COR-L47 (cell line): ENCODE results near the gene PTPN14.

Experiments
- DNase-seq: peaks from one replicate; lab custom pipeline; 2025; lab: John Stamatoyannopoulos, UW

The PTPN14 gene

DNA sequence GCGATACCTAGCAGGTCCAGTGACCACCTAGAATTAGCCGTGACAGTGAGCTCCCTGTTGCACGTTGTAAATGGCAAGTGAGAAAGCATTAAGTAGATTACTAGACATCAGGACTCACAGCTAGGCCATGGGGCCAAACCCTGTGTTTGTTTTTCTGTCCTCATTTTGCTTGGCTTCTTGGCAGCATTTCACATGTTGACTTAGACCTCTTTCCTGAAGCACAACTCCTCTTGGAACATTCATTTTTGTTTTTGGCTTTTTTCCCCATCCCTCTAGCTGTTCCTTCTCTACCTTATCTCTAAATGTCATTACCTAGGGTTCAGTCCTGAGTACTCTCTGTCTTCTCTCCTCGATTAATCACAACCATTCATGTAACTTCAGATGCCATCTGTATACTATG, 16.9 kb upstream of the PTPN14 start:
- DNase-seq: no peak

DNA sequence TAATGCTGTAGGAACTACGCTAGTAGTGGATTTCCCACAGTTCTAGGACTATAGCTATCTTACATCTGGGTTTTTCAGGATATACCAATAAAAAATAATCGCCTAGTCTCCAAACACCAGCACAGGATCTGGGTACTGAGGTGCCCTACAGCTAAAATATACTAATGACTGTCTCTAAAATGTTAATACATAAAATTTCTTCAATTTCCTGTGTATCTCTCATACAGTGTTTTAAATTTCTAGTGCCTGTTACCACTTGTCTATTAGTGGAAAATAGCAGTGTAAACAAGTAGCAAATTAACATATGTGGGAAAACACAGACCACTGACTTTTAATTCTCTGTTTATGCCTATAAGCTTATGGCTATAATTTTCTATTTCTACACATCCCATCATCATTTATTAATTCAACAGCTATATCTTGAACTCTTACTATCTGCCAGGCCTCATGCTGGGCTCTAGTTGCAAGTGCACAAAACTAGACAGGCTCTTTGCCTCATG, 16.1 kb upstream of the PTPN14 start:
- no peak for DNase-seq

GRCh38 chr1:214566158-214567104, 15.0 kb upstream of the PTPN14 start:
- DNase-seq: no peak

- no peak for DNase-seq
Measured at GRCh38 chr1:214565310-214565709, 13.9 kb upstream of the PTPN14 start.

- DNase-seq: no peak
Measured at GRCh38 chr1:214563881-214564280, 12.5 kb upstream of the PTPN14 start.

GRCh38 chr1:214557952-214558735, 6.7 kb upstream of the PTPN14 start:
- DNase-seq: no peak

DNA sequence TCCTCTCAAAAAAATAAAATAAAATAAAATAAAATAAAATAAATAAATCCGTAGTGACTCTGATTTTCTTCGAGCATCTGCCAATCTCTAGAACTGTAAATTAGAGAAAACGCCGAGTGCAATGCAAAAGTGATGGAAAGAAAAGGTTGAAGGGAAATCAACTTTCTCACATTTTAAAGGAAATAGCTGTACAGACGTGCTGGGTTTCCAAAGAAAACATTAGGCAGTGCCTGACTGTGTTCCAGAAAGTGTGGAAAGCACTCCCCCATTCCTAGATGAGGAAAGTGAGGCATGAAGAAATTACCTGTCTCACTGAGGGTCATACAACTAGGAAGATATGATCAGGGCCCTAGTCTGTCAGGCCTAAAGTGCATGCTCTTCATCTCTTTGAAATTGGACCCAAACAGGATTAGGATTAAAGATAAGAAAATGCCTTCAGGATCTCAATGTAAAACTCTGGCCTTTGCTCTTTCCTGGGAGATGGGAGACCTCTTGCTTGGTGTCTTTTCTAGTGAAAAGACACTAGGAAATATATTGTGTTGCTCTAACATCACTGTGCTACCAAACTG, 1.8 kb upstream of the PTPN14 start:
- DNase-seq: no peak

- no peak for DNase-seq
Measured at GRCh38 chr1:214552174-214552608, 789 bp upstream of the PTPN14 start.

DNA sequence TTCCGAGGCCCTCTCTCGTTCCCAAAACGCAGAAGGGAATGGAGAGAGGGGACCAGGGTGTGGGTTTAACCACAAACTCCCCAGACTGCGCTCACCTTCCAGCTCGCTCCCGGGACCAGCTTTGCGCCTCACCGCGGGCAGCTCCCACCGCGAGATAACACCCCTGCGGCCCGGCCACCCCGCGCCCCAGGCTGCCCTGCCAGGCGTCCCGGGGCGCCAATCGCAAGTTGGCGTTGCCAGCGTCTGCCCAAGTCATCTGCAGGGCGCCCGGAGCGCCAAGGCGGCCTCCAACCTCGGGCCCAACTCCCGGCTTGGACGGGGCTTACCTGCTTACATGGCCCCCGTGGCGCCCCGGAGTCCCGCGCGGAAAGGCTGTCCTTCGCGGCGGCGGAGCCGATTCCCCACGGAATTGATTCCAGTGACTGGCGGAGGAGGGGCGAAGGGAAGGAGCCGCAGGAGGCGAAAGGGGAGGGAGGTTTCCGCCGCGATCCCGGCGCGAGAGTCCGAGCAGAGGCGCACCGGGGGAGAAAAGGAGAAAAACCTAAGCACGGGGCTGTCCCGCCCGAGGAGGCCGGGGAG, 456 bp downstream of the PTPN14 start:
- no peak for DNase-seq

GRCh38 chr1:214550013-214550856, 1.2 kb downstream of the PTPN14 start:
- no peak for DNase-seq

DNA sequence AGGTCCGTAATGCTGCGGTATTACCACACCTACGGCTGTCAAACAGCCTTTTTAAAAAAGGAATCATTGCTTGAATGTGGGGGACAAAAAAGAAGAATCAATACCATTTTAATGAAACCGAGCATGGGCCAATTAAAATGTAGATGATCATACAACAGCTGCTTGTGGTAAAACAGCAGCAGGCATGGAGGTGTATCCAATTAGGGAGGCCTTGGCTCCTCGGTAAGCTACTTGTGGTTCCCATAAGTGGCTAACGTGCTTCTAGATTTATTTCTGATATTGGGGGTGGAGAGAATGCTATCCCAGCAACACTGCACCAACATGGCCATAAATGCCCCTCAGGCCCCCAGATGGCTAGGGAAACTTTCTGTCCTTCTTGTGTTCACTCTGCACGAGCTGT, 1.8 kb downstream of the PTPN14 start:
- no peak for DNase-seq

- no peak for DNase-seq
Measured at GRCh38 chr1:214548988-214549387, 2.4 kb downstream of the PTPN14 start.

DNA sequence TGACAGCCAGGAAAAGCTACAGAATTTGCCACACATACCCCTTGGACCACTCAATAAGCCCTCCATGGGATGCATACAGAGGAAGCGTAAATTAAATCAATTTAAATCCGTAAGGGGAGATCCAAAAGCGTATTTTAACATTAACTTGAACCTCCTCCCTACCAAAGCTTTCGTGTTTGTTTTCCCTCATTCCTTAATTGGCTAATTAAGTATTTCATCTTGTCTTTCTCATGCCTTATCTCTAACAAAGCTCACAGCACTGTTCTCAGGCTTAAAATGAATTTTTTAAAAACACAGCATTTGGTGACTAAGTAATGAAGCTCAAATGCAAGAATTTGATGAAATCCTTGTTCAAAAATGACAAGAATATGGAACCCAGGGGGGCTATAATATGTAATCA, 3.1 kb downstream of the PTPN14 start:
- no peak for DNase-seq

DNA sequence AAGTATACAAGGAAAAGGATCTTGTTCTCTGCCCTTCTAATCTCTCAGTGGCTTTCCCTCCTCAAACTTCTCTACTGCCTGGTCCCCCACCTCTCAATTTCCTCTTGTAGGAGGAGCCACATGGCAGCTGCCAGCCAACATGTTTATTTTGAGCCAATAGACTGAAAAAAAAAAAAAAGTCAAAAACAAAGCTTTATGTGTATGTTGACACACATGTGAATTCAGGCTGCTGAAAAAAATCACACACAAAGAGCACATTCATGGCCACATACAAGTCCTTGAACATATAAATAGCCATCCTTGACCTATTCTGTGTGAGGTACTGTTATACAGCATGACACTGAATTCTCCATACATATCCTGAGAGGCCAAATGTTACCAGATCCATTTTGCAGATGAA, 3.7 kb downstream of the PTPN14 start:
- DNase-seq: no peak

GRCh38 chr1:214546886-214547641, 4.3 kb downstream of the PTPN14 start:
- no peak for DNase-seq

- DNase-seq: no peak
Measured at GRCh38 chr1:214546084-214546483, 5.3 kb downstream of the PTPN14 start.

DNA sequence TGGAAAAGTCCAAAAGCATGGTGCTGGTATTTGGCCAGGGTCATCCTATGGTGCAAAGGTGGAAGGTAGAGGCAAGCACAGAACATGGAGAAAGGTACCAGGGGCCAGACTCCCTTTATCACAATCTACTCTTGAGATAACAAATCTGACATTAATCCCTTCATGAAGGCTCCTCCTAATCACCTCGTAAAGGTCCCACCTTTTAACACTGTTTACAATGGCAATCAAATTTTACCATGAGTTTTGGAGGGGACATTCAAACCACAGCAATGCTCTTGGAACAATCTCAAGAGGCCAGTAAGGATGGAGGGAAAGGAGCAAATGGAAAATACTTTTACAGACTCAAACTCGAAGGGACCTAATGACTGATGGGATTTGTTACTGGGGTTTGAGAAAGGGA, 6.1 kb downstream of the PTPN14 start:
- DNase-seq: no peak

GRCh38 chr1:214544791-214545190, 6.6 kb downstream of the PTPN14 start:
- DNase-seq: no peak

GRCh38 chr1:214542275-214543199, 8.9 kb downstream of the PTPN14 start:
- DNase-seq: no peak
